Adrenal gland (tissue), 5 donors: ENCODE measurements around the gene SMIM24.
A peak's percentile ranks its signal among the peaks of the same experiment; 100 is the strongest.

Experiments
- CTCF ChIP-seq, 6 experiments: fragments of 450-650 bp in 4 of 6; fragments of 200-600 bp in 2 of 6; sonication (generic) in 1 of 6; IDR thresholded peaks; 1 replicate in 5 of 6; 2 replicates in 1 of 6; pipeline versions ENCODE4 v1.5.1 to v1.8.0; 2016 to 2021; ENCODE audit warnings: antibody characterized with exemption in 6 of 6, mild to moderate bottlenecking in 2 of 6, moderate library complexity in 1 of 6
- POLR2A ChIP-seq, 2 donors: fragments of 450-650 bp; IDR thresholded peaks; one replicate each; pipeline ENCODE4 v1.6.1; 2017; ENCODE audit warnings: antibody characterized with exemption in 2 of 2, mild to moderate bottlenecking in 2 of 2, moderate library complexity in 1 of 2
- donor health status: DM: no; HTN: no; CAD: no.

- TF ChIP-seq POLR2A (IDR thresholded peaks at IDR 0.05) (no peak), CTCF (IDR thresholded peaks at IDR 0.05) (peak; percentile 73 to 87 (median 80))
Observed at GRCh38 chr19:3471954-3472655, 8.2 kb downstream of the SMIM24 start.
